22Rv1 (cell line): ENCODE measurements around the gene FAF1.
"Not testable (repeated sequence)": the region's sequence is repeated elsewhere in the genome, so short reads cannot be mapped to it uniquely, and the experiment has no call there.

Experiments
- CTCF ChIP-seq: fragments of 450-650 bp; IDR thresholded peaks from 2 replicates; pipeline ENCODE4 v1.5.1; 2017; ENCODE audit warnings: mild to moderate bottlenecking
- ZFX ChIP-seq: fragments of 450-650 bp; IDR thresholded peaks from 2 replicates; pipeline ENCODE4 v1.6.1; 2017; ENCODE audit warnings: antibody characterized with exemption, borderline replicate concordance

GRCh38 chr1:50716455-50716854, 243.6 kb downstream of the FAF1 start:
- not testable (repeated sequence) for TF ChIP-seq CTCF, ZFX
